Neural cell (in vitro differentiated cells): Measurements from ENCODE around the gene RNF181.

Source experiments
- CTCF ChIP-seq: fragments of 450-650 bp; IDR thresholded peaks from 2 replicates; pipeline ENCODE4 v1.5.1; 2014; ENCODE audit warnings: antibody characterized with exemption, mild to moderate bottlenecking, moderate library complexity; ENCODE audit not compliant: poor library complexity, severe bottlenecking
- POLR2AphosphoS5 ChIP-seq: IDR thresholded peaks from 2 replicates; pipeline ENCODE4 v1.6.1; 2012
- RAD21 ChIP-seq: fragments of 450-650 bp; conservative IDR thresholded peaks from 2 replicates; pipeline ENCODE4 v1.6.1; 2014; ENCODE audit warnings: antibody characterized with exemption, mild to moderate bottlenecking, moderate library complexity
- TAF1 ChIP-seq: IDR thresholded peaks from 2 replicates; pipeline ENCODE4 v1.6.1; 2012; ENCODE audit warnings: low read depth

GRCh38 chr2:85579266-85579935 lies 16.1 kb upstream of the RNF181 start:
- TF ChIP-seq TAF1 = no peak
- no peak for TF ChIP-seq CTCF
- TF ChIP-seq RAD21 = no peak
- TF ChIP-seq POLR2AphosphoS5 = no peak
